GM19438 (cell line): Measurements from ENCODE around the gene DTYMK.

ENCODE experiments used
- ATAC-seq: cut with Tn5 transposase; IDR thresholded peaks from one replicate; pipeline ENCODE4 v1.9.1; 2021; ENCODE audit warnings: low read depth; ENCODE audit not compliant: unreplicated experiment

Gene DTYMK

DNA sequence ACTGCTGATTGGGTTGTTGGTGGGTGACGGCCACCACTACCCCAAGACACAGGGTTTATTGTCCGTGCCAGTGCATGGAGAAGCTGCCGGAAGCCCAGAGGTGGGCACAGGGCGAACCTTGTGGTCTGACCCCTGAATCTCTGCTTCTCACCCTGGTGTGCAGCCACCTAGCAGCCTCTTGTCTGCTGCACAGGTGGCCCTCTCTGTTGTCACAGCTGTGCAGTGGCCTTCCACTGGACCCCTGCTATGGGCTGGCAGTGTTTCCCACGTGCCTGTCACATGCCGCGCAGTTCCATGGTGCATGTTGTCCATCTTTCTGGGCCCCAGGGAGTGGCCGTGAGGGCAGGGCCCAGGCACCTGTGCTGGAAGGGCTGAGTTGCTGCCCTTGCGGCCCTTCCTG is 33.9 kb downstream of the DTYMK start:
- no peak for ATAC-seq

DNA sequence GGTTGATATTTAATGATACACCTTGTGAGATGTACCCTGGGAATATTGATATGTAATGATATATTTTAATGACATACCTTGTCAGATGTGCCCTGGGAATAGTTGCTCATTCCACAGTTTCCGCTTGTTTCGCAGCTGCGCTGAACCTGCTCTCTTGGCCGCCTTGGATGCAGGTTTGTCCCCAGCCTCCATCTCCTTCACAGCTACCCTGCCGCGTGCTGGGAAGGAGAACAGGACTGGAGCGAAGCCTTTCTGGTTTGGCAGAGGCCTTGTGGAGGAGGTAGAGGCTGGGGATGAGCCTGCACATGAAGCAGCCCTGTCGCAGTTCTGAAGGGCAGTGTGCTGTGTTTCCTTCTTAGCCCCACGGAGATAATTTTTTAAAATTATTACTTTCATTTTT is 34.5 kb downstream of the DTYMK start:
- ATAC-seq: no peak

- ATAC-seq: no peak
Measured at GRCh38 chr2:241649927-241650326, 36.7 kb downstream of the DTYMK start.

DNA sequence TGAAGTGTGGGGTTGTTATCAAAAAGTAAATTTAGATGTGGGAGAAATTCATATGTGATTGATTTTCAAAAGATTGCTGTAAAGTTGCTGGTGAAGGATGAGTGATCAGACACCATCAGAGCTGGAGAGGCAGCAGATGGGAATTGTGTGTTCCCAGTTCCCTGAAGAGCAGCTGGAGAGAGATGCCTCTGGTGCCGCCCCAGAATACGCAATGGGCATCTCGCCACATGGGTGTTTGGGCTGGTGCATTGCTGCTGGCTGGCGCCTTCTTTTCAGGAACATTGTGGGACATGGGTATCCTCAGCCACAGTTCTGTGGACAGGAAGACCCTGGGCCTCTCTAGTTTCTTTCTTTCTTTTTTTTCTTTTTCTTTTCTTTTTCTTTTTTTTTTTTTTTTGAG is 37.2 kb downstream of the DTYMK start:
- ATAC-seq: no peak

- no peak for ATAC-seq
Measured at GRCh38 chr2:241648453-241648852, 38.2 kb downstream of the DTYMK start.

DNA sequence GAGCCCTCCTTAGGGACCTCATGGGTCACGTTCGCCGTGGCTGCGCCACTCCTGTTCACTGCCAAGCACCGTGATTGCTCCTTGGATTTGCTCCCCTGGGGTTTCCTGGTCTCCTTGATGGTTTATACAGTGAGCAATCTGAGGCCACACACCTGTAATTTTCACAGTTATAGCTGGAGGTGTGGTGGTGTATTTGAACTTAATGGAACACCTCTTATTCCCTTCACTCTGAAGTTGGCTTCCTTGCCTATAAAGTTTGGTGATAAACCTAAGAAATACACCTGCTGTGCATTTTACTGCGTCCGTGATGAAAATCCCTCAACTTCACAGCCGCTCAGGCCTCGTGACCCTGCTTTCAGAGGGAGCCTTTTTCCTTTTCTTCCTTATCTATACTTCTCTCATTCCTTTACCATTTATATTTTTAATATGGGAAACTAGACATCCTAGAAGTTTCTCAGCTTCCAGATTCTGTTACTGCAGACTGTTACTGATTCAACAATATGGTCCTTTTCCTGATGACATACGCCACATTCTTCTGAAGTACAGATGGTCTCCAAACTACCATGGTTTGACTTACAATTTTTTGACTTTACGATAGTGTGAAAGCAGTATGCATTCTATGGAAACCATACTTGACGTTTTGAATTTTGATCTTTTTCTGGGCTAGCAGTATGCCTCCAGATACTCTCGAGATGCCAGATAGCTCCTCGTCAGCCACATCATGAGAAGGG is 40.5 kb downstream of the DTYMK start:
- ATAC-seq: no peak

- no peak for ATAC-seq
Measured at GRCh38 chr2:241645056-241645914, 41.3 kb downstream of the DTYMK start.

DNA sequence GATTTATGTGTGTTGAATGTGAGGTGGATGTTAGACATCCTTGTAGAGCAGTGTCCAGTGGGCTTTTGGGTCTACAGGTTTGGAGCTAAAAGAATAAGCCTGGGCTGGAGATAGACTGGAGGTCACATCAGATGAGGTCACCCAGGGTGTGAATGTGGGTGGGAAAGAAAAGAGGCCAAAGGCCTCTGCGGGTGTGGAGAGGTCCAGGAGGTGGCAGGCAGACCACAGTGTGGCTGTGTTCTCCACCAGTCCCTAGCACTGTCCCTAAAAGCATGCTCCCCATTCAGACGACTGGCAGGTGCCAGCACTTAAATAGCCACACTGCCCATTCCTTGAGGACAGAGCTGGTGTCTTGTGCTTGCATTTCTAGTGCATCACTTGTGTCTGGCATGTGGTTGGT is 45.0 kb downstream of the DTYMK start:
- ATAC-seq: no peak

GRCh38 chr2:241640165-241640795 is 46.3 kb downstream of the DTYMK start:
- no peak for ATAC-seq

DNA sequence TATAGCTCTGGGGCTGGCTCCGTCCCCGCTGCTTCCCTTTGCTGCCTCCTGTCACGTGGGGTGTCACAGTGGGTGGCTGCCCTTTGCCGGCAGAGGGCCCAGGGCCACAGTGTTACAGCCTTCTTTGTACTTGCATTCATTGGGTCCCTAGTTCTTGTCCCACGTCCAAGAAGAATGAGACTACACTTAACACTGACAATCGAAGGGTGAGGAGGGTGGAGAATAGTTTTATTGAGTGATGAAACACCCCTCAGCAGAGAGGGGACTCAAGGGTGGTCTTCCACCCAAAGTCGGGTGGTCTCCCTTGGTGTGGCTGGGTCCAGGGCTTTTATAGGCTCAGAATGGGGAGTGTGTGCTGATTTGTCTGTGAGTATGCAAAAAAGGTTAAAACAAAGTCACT is 47.2 kb downstream of the DTYMK start:
- ATAC-seq: no peak

DNA sequence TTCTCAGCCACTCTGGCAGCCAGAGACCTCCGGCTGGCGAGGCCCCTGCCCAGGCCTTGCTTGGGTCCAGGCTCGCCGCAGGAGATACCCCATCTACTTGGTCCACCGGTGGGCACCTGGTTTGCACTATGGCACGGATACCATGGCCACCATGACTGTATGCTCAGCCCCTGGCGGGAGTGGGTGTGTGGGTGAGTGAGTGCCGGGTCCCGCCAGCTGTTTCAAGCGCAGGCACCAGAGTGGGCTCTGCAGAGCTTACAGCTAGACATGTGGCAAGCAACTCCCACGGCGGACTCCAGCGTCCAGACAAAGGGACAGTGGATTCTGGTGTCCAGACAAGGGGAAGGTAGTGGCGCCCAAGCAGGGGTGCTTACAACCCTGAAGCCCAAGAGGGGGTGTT is 47.7 kb downstream of the DTYMK start:
- no peak for ATAC-seq

DNA sequence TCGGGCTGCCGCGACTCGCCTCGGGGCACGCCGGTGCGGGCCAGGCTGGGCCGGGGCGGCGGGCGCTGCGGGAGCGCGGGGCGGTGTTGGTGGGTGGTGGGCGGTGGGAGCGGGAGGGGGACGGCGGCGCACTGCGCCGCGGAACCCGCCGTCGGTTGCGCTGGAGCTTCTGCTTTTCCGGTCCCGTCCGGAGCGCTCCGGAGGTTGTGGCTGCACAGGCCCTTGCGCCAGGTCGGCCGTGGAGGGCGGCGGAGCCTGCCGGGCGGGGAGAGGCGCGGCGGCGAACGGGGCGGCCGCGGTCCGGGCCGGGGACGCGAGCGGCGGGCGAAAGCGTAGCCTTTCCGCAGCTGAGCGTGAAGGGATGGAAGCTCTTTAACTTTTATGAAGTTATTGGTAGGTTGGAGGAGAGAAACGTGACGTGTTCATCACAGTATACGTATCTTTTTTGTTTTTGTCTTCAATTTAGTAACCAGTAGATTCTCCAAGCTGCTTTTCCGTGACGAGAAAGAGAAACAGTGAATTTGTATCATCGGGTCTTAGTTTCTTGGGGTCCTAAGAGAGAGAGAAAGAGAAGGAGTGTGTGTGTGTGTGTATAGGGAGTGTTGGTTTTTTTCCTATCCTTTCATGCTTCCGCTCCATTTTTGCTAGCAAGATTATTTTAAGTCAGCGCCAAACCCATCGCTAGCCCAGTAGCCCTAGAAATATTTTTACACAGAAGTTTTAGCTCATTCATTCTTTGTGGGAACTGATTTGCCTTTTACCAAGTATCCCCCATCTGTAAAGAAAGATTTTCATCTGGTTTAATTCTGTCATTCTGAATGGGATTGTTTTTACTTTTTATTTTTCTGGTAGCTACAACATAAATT is 48.6 kb downstream of the DTYMK start:
- ATAC-seq: peak; percentile 15

- ATAC-seq: peak; percentile 65
Measured at GRCh38 chr2:241637018-241637794, 49.4 kb downstream of the DTYMK start, which contains the start of the genes ATG4B and THAP4. Gene ATG4B (plus strand): TSS chr2:241637693. CDS start chr2:241637715, 22 bp downstream. Gene THAP4 (minus strand): TSS chr2:241637158. CDS start chr2:241637017, 141 bp downstream.

- peak; percentile 39 for ATAC-seq
Measured at GRCh38 chr2:241636182-241637017, 50.2 kb downstream of the DTYMK start.

GRCh38 chr2:241635756-241636155 is 50.9 kb downstream of the DTYMK start:
- no peak for ATAC-seq

DNA sequence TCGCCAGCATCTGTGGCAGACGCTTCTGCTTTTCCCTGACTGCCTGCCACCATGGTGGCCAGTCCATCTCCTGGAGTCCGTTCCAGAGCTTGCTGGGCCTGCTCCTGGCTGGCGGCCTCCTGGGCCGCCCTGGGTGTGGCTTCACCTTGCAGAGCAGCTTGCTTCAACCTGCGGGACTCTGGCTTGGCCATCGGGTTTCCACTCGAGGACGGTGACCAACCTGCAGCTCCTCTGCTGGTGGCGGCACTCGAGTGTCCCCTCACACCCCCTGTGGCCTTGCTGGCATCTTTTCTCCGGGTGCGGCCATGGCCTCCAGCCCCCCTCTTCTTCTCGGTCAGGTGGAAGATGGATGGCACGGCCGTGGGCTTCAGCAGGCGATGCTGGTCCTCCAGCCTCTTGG is 53.1 kb downstream of the DTYMK start:
- no peak for ATAC-seq

GRCh38 chr2:241632478-241633325 is 53.9 kb downstream of the DTYMK start:
- ATAC-seq: no peak
